IMR-90 (cell line): ENCODE results near the gene ZACN. TPM values are rescaled to one million over a fixed set of nuclear protein-coding genes. Genes with fewer than 3 reads are reported as not detected.

Experiments
- ATAC-seq: fragments of 200-7000 bp; cut with Tn5 transposase; 2 replicates; pipeline ENCODE4 v1.9.1; 2020; ENCODE audit warnings: low read depth, mild to moderate bottlenecking, moderate library complexity
- BruUV-seq: library from RNA; stranded (reverse); fragments of 400-500 nt; replicated peaks from 2 replicates; lab custom pipeline; 2021; lab: Mats Ljungman, UMichigan
- CTCF ChIA-PET: fragments of 300-600 bp; formaldehyde crosslinking; extraction: SDS; loops from one replicate; lab custom pipeline; 2021; ENCODE audit warnings: antibody characterized with exemption; lab: Yijun Ruan, JAX
- POLR2A ChIA-PET: fragments of 300-600 bp; sonication (Branson Sonifier 250); formaldehyde crosslinking; loops from one replicate; lab custom pipeline; 2022; ENCODE audit warnings: antibody characterized with exemption; ENCODE audit not compliant: unreplicated experiment; lab: Charles Lee
- DNase-seq: peaks from one replicate; pipeline ENCODE4 v3.0.0; 2013
- H2AFZ ChIP-seq: replicated peaks from 2 replicates; pipeline ENCODE3; 2013; ENCODE audit warnings: low read length, mild to moderate bottlenecking; ENCODE audit not compliant: poor library complexity
- H2AK5ac ChIP-seq: 2 replicates; pipeline ENCODE4 v1.6.1; 2013; ENCODE audit warnings: low read depth, low read length, inconsistent platforms
- H2AK9ac ChIP-seq: replicated peaks from 2 replicates; pipeline ENCODE3; 2013; ENCODE audit warnings: mild to moderate bottlenecking, low read depth, low read length, moderate library complexity; ENCODE audit not compliant: poor library complexity
- H2BK120ac ChIP-seq: 2 replicates; pipeline ENCODE4 v1.6.1; 2013; ENCODE audit warnings: low read depth, low read length, inconsistent platforms
- H2BK15ac ChIP-seq: 3 replicates; pipeline ENCODE4 v1.6.1; 2013; ENCODE audit warnings: low read depth, low read length, inconsistent platforms
- H2BK20ac ChIP-seq: 2 replicates; pipeline ENCODE4 v1.6.1; 2013; ENCODE audit warnings: low read depth, mild to moderate bottlenecking, inconsistent platforms, low read length, moderate library complexity
- H2BK5ac ChIP-seq: 2 replicates; pipeline ENCODE4 v1.6.1; 2013; ENCODE audit warnings: mild to moderate bottlenecking, low read depth, low read length, inconsistent platforms; ENCODE audit not compliant: poor library complexity, severe bottlenecking
- H3K14ac ChIP-seq: replicated peaks from 2 replicates; pipeline ENCODE4 v1.6.1; 2013; ENCODE audit warnings: low read depth, low read length, inconsistent platforms
- H3K18ac ChIP-seq: 2 replicates; pipeline ENCODE4 v1.6.1; 2013; ENCODE audit warnings: low read depth, low read length, control low read depth
- H3K23ac ChIP-seq: 2 replicates; pipeline ENCODE4 v1.6.1; 2013; ENCODE audit warnings: low read depth, low read length, inconsistent platforms
- H3K27ac ChIP-seq: 2 replicates; pipeline ENCODE4 v1.5.1; 2013; ENCODE audit warnings: mild to moderate bottlenecking, control low read depth, low read length; ENCODE audit not compliant: insufficient read depth
- H3K27me3 ChIP-seq: 2 replicates; pipeline ENCODE4 v1.6.1; 2013; ENCODE audit warnings: low read length; ENCODE audit not compliant: control insufficient read depth, insufficient read depth
- H3K36me3 ChIP-seq: 2 replicates; pipeline ENCODE4 v1.6.1; 2013; ENCODE audit warnings: low read length, mixed read lengths; ENCODE audit not compliant: control insufficient read depth, insufficient read depth
- H3K4ac ChIP-seq: 2 replicates; pipeline ENCODE4 v1.6.1; 2013; ENCODE audit warnings: low read depth, low read length, inconsistent platforms
- H3K4me1 ChIP-seq: 2 replicates; pipeline ENCODE4 v1.6.1; 2013; ENCODE audit warnings: low read length, mixed read lengths; ENCODE audit not compliant: control insufficient read depth, insufficient read depth
- H3K4me2 ChIP-seq: 2 replicates; pipeline ENCODE4 v1.6.1; 2013; ENCODE audit warnings: low read depth, mild to moderate bottlenecking, control low read depth, low read length, moderate library complexity
- H3K4me3 ChIP-seq: 2 replicates; pipeline ENCODE4 v1.5.1; 2013; ENCODE audit warnings: low read depth, mild to moderate bottlenecking, control low read depth, low read length, moderate library complexity; ENCODE audit not compliant: insufficient read depth
- H3K56ac ChIP-seq: 2 replicates; pipeline ENCODE4 v1.6.1; 2013; ENCODE audit warnings: low read length, inconsistent platforms; ENCODE audit not compliant: insufficient read depth; ENCODE audit errors: extremely low read depth
- H3K79me1 ChIP-seq, 2 experiments: 2 replicates each; pipeline ENCODE4 v1.6.1; 2013; ENCODE audit warnings: low read length in 2 of 2, inconsistent platforms in 1 of 2, low read depth in 1 of 2
- H3K9ac ChIP-seq: 2 replicates; pipeline ENCODE4 v1.6.1; 2013; ENCODE audit warnings: low read depth, low read length, control low read depth
- H3K9me1 ChIP-seq: 2 replicates; pipeline ENCODE4 v1.6.1; 2013; ENCODE audit warnings: low read length, inconsistent platforms; ENCODE audit not compliant: insufficient read depth
- H3K9me3 ChIP-seq: 2 replicates; pipeline ENCODE4 v1.6.1; 2013; ENCODE audit warnings: low read length; ENCODE audit not compliant: control insufficient read depth, insufficient read depth
- H4K20me1 ChIP-seq: 2 replicates; pipeline ENCODE4 v1.6.1; 2013; ENCODE audit warnings: low read length, inconsistent platforms; ENCODE audit not compliant: insufficient read depth
- H4K5ac ChIP-seq: 2 replicates; pipeline ENCODE4 v1.6.1; 2013; ENCODE audit warnings: mild to moderate bottlenecking, low read depth, low read length, control low read depth
- H4K8ac ChIP-seq, 2 experiments: 2 replicates each; pipeline ENCODE4 v1.6.1; 2013; ENCODE audit warnings: low read depth in 2 of 2, low read length in 2 of 2, control low read depth in 1 of 2, inconsistent platforms in 1 of 2
- H4K91ac ChIP-seq: 2 replicates; pipeline ENCODE4 v1.6.1; 2013; ENCODE audit warnings: low read depth, low read length, inconsistent platforms; ENCODE audit not compliant: insufficient read depth
- CHD1 ChIP-seq: IDR thresholded peaks from 2 replicates; pipeline ENCODE4 v1.6.1; 2012; ENCODE audit warnings: low read depth, low read length, improper control_type of control experiment
- MXI1 ChIP-seq: IDR thresholded peaks from 2 replicates; pipeline ENCODE4 v1.6.1; 2012; ENCODE audit warnings: low read depth, mild to moderate bottlenecking, low read length, moderate library complexity, borderline replicate concordance
- NFE2L2 ChIP-seq: fragments of 150-350 bp; IDR thresholded peaks from 2 replicates; pipeline ENCODE4 v1.6.1; 2016; ENCODE audit warnings: low read depth, mild to moderate bottlenecking, low read length
- POLR2A ChIP-seq: IDR thresholded peaks from 2 replicates; pipeline ENCODE4 v1.6.1; 2012; ENCODE audit warnings: mild to moderate bottlenecking, low read depth, low read length
- RAD21 ChIP-seq: IDR thresholded peaks from 2 replicates; pipeline ENCODE4 v1.6.1; 2012; ENCODE audit warnings: low read length, improper control_type of control experiment
- RCOR1 ChIP-seq: IDR thresholded peaks from 2 replicates; pipeline ENCODE4 v1.6.1; 2012; ENCODE audit warnings: mild to moderate bottlenecking, low read length, improper control_type of control experiment; ENCODE audit not compliant: insufficient replicate concordance
- RFX5 ChIP-seq: IDR thresholded peaks from 2 replicates; pipeline ENCODE4 v1.8.0; 2012; ENCODE audit warnings: low read depth, mild to moderate bottlenecking, low read length, moderate library complexity
- WGBS, 2 experiments: methylation state at CpG; one replicate each; pipeline versions ENCODE4 v1.1.5 to v1.1.7; 2013; ENCODE audit warnings: missing lambda C conversion rate in 2 of 2; ENCODE audit not compliant: insufficient read length in 1 of 2; ENCODE audit errors: extremely low coverage in 2 of 2; 5-methylcytosine and 5-hydroxymethylcytosine counted together
- dilution Hi-C: fragments of 300-500 bp; cut with HindIII; formaldehyde crosslinking; loops from one replicate; pipeline ENCODE4 v1.14.3; 2018; ENCODE audit warnings: low sequenced_read_pairs; ENCODE audit not compliant: unreplicated experiment
- in situ Hi-C: fragments of 300-500 bp; cut with MboI; formaldehyde crosslinking; loops from 3 replicates; pipeline ENCODE4 v1.14.3; 2019; ENCODE audit warnings: low sequenced_read_pairs, inconsistent platforms, mixed read lengths
- intact Hi-C: fragments of 100-400 bp; cut with micrococcal nuclease; formaldehyde crosslinking; loops from 2 replicates; pipeline ENCODE4 v1.10.0; 2022
- polyA plus RNA-seq, 3 experiments: library from polyadenylated mRNA; depleted of rRNA; stranded (reverse); fragments of >200 nt; gene quantifications; 2 replicates each; pipeline ENCODE4 v1.2.3, GENCODE V29; 2012; ENCODE audit warnings: low replicate concordance in 1 of 3
- total RNA-seq: library from RNA; depleted of rRNA; stranded (reverse); fragments of >200 nt; gene quantifications from 2 replicates; pipeline ENCODE4 v1.2.3, GENCODE V29; 2012

ZACN gene
- total and polyA plus RNA-seq, 2 of the 4 experiments (the other 2 are of a cell fraction), result not detected

DNA sequence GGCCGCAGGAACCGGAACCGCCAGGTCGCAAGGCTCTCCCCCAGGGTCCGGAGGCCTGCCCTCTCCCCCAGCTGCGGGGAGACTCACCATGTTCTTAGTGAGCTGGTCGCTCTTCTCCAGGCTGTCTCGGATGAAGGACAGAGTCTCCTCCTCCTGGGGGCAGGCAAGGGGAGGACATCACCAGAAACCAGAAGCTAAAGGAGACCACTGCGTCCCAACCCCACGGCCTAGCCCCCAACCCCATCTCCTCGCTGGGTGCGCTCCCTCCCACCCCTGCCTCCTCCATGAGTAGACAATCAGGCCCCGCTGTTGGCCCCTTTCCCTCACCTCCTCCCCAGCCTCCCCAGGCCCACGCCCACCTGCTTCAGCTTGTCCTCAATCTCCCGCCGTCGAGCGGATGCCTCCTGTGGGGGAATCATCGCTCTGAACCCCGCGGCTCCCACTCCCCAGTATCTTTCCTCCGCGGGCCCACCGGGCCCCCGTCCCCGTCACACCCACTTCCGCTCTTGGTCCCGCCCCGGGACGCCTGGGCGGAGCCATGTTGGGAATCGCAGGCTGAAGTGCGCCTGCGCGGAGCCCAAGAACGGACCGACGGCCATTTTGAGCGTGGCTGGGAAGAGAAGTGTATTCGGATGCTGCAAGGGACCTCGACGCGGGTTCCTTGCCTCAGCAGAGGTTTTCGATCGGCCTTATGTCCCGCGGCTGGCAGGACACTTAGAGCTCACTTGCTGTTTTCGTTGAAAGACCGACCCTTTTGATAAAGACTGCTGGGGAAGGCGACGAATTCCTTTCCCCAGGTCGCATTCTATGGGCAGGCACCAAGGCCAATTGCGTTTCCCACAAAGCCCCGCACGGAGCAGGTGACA, 24.5 kb downstream of the ZACN start, which contains the start of gene EXOC7:
Gene EXOC7 (minus strand): TSS at position 514 of the 866 bp plus-strand sequence. CDS start 95 bp downstream, at position 419.
- Histone ChIP-seq H4K20me1 (peaks cover 5% of the 10 kb centered on the region; the same call in 1 of the 2 replicates), H3K9me1 (peaks cover 10% of the 10 kb centered on the region), H3K18ac (peak within 1 kb of the TSS; percentile 89), H3K56ac (peak within 1 kb of the TSS; percentile 84), H3K23ac (peak within 1 kb of the TSS; percentile 100), H3K4me2 (peak within 1 kb of the TSS; percentile 95), H3K4me1 (peaks cover 8% of the 10 kb centered on the region; the same call in 1 of the 2 replicates), H2BK120ac (peak within 1 kb of the TSS; percentile 72), H3K36me3 (peaks cover 11% of the 10 kb centered on the region), H4K91ac (peak within 1 kb of the TSS; percentile 97), H2AK9ac (peak within 1 kb of the TSS; percentile 96), H2AFZ (peak within 1 kb of the TSS; percentile 98), H3K79me1 (peaks cover 16 to 34% of the 10 kb centered on the region in 2 experiments), H2BK20ac (0 out of 2 replicates have a peak within 1 kb of the TSS, but pooled peaks have one; percentile 17), H3K9ac (peak within 1 kb of the TSS; percentile 85), H2AK5ac (peak within 1 kb of the TSS; percentile 91), H4K8ac (peak within 1 kb of the TSS; percentile 98 to 100), H4K5ac (peak within 1 kb of the TSS; percentile 99), H3K9me3 (no peaks in the 10 kb centered on the region), H3K27me3 (no peaks in the 10 kb centered on the region), H3K4me3 (peak within 1 kb of the TSS; percentile 78), H3K27ac (peak within 1 kb of the TSS; percentile 90), H2BK5ac (peak within 1 kb of the TSS; percentile 92), H2BK15ac (peak within 1 kb of the TSS; percentile 43; the same call in 1 of the 3 replicates), H3K4ac (peak within 1 kb of the TSS; percentile 98), H3K14ac (peak within 1 kb of the TSS; percentile 100)
- peak; percentile 88 for DNase-seq
- intact Hi-C loops, result no loop called here
- dilution Hi-C loops, result no loop called here
- 7% methylated on average over 31 of the region's 55 CpGs; no CpG with 5 or more reads in 1 of the 2 experiments for WGBS, 2 experiments
- BruUV-seq, result no TSS peak
- peak; percentile 93 for ATAC-seq
- in situ Hi-C loops, result no loop called here
- TF ChIP-seq RAD21, result no peak
- TF ChIP-seq NFE2L2, result no peak
- TF ChIP-seq POLR2A, result peak; percentile 79
- TF ChIP-seq CHD1, result no peak
- 0 out of 2 replicates have a peak, but pooled peaks have one; percentile 17 for TF ChIP-seq MXI1
- TF ChIP-seq RCOR1, result no peak
- TF ChIP-seq RFX5, result no peak
- ChIA-PET CTCF (interaction anchor here (0.6 to 1.0 kb wide), 2 partner anchors 18 to 176 kb away, joined by 3 read pairs; no protein-coding TSS in a partner anchor), POLR2A (interaction anchor here (0.6 kb wide), 2 partner anchors 8 to 324 kb away, joined by 3 to 4 read pairs; no protein-coding TSS in a partner anchor)
